OCI-LY7 (cell line): ENCODE data around the gene MYMK. TPM values are rescaled to one million over a fixed set of nuclear protein-coding genes. Genes with fewer than 3 reads are reported as not detected.

ENCODE experiments used
- BruUV-seq: library from RNA; stranded (reverse); fragments of 400-500 nt; replicated peaks from 2 replicates; lab custom pipeline; 2021; lab: Mats Ljungman, UMichigan
- CTCF ChIA-PET: fragments of 300-600 bp; sonication (Branson Sonifier 250); formaldehyde crosslinking; loops from one replicate; lab custom pipeline; 2022; ENCODE audit warnings: antibody characterized with exemption; ENCODE audit not compliant: unreplicated experiment; lab: Charles Lee
- POLR2A ChIA-PET: fragments of 300-600 bp; sonication (Branson Sonifier 250); formaldehyde crosslinking; loops from one replicate; lab custom pipeline; 2022; ENCODE audit warnings: antibody characterized with exemption; lab: Charles Lee
- DNase-seq: peaks from one replicate; pipeline ENCODE4 v3.0.0-alpha.2; 2015; ENCODE audit warnings: low spot score
- H2AFZ ChIP-seq: fragments of 200-600 bp; sonication (generic), shearing (Covaris generic); 2 replicates; pipeline ENCODE4 v1.6.1; 2014; ENCODE audit warnings: mild to moderate bottlenecking, antibody characterized with exemption, low read length, moderate library complexity
- H3K27ac ChIP-seq: fragments of 200-600 bp; sonication (generic); 2 replicates; pipeline ENCODE4 v1.5.1; 2014; ENCODE audit warnings: mixed run types, low read depth, mild to moderate bottlenecking, moderate library complexity, low read length, inconsistent platforms; ENCODE audit not compliant: poor library complexity, severe bottlenecking
- H3K36me3 ChIP-seq: fragments of 200-600 bp; sonication (generic); 2 replicates; pipeline ENCODE4 v1.6.1; 2014; ENCODE audit warnings: mild to moderate bottlenecking, antibody characterized with exemption, low read length, moderate library complexity, mixed read lengths; ENCODE audit not compliant: insufficient read depth
- H3K4me1 ChIP-seq: fragments of 200-600 bp; sonication (generic); 2 replicates; pipeline ENCODE4 v1.5.1; 2014; ENCODE audit warnings: mild to moderate bottlenecking, low read length; ENCODE audit not compliant: insufficient read depth, poor library complexity, severe bottlenecking
- H3K4me2 ChIP-seq: fragments of 200-600 bp; sonication (generic); 2 replicates; pipeline ENCODE4 v1.6.1; 2014; ENCODE audit warnings: mild to moderate bottlenecking, low read length
- H3K4me3 ChIP-seq: fragments of 200-600 bp; sonication (generic); 2 replicates; pipeline ENCODE4 v1.5.1; 2014; ENCODE audit warnings: mild to moderate bottlenecking, low read depth, low read length; ENCODE audit not compliant: poor library complexity, severe bottlenecking
- H3K79me2 ChIP-seq: fragments of 200-600 bp; sonication (generic); 2 replicates; pipeline ENCODE4 v1.6.1; 2016; ENCODE audit warnings: low read depth, mild to moderate bottlenecking, low read length, moderate library complexity, mixed read lengths; ENCODE audit not compliant: insufficient read depth
- H3K9me2 ChIP-seq: fragments of 200-600 bp; sonication (generic); 2 replicates; pipeline ENCODE4 v1.6.1; 2016; ENCODE audit warnings: mild to moderate bottlenecking, low read length, mixed read lengths; ENCODE audit not compliant: insufficient read depth
- H3K9me3 ChIP-seq: fragments of 200-600 bp; sonication (generic); 2 replicates; pipeline ENCODE4 v1.6.1; 2014; ENCODE audit warnings: mild to moderate bottlenecking, mixed run types, low read length, mixed read lengths
- H4K20me1 ChIP-seq: fragments of 200-600 bp; sonication (generic); 2 replicates; pipeline ENCODE4 v1.6.1; 2014; ENCODE audit warnings: mild to moderate bottlenecking, antibody characterized with exemption, low read length, moderate library complexity, mixed read lengths; ENCODE audit not compliant: insufficient read depth
- CTCF ChIP-seq: fragments of 200-600 bp; sonication (generic); conservative IDR thresholded peaks from 2 replicates; pipeline ENCODE4 v1.5.1; 2014; ENCODE audit warnings: mild to moderate bottlenecking, antibody characterized with exemption, low read length, moderate library complexity, mixed read lengths
- EZH2phosphoT487 ChIP-seq: fragments of 200-600 bp; sonication (generic); IDR thresholded peaks from 2 replicates; pipeline ENCODE4 v1.6.1; 2018; ENCODE audit warnings: low read depth, borderline replicate concordance, mild to moderate bottlenecking, mixed run types, antibody characterized with exemption, low read length, moderate library complexity, mixed read lengths
- intact Hi-C: fragments of 100-400 bp; cut with micrococcal nuclease; formaldehyde crosslinking; loops from one replicate; pipeline ENCODE4 v1.10.0; 2022; ENCODE audit not compliant: unreplicated experiment
- total RNA-seq, 2 experiments: library from RNA; depleted of rRNA in 1 of 2; stranded (reverse); fragments of >200 nt in 1 of 2; shearing (Covaris generic) in 1 of 2; gene quantifications; 2 replicates each; pipeline ENCODE4 v1.2.3, GENCODE V29; 2014 to 2022

MYMK gene
- total RNA-seq, 2 experiments from 2014 or later, result not detected

GRCh38 chr9:133470988-133471387, 53.8 kb downstream of the MYMK start:
- POLR2A ChIA-PET, result interaction anchor here (0.6 to 0.7 kb wide), 2 partner anchors 10 to 345 kb away, joined by 3 to 4 read pairs; no protein-coding TSS in a partner anchor
- intact Hi-C loops, result no loop called here
- Histone ChIP-seq H3K9me2 (no peaks in the 10 kb centered on the region), H3K79me2 (no peaks in the 10 kb centered on the region), H3K4me1 (no peaks in the 10 kb centered on the region), H3K27ac (no peak overlapping the region), H3K9me3 (no peaks in the 10 kb centered on the region), H3K4me2 (no peak overlapping the region), H2AFZ (no peak overlapping the region), H4K20me1 (no peaks in the 10 kb centered on the region), H3K36me3 (peaks cover 49% of the 10 kb centered on the region), H3K4me3 (no peak overlapping the region)
- no peak for TF ChIP-seq CTCF
- CTCF ChIA-PET, result no interaction called here
- no peak for DNase-seq
- TSS peak; percentile 57 for BruUV-seq

GRCh38 chr9:133470427-133470924, 54.3 kb downstream of the MYMK start:
- no peaks in the 10 kb centered on the region for H3K9me3 ChIP-seq
- H3K27ac ChIP-seq, result peak overlapping the region; percentile 1
- peaks cover 44% of the 10 kb centered on the region for H3K36me3 ChIP-seq
- TSS peak; percentile 39 for BruUV-seq
- TF ChIP-seq CTCF (0 out of 2 replicates have a peak, but pooled peaks have one; percentile 21), EZH2phosphoT487 (no peak)
- H3K4me3 ChIP-seq, result no peak overlapping the region
- no peaks in the 10 kb centered on the region for H3K79me2 ChIP-seq
- ChIA-PET POLR2A (no interaction called here), CTCF (no interaction called here)
- no peak overlapping the region for H3K4me2 ChIP-seq
- no peak for DNase-seq
- no peaks in the 10 kb centered on the region for H3K4me1 ChIP-seq
- intact Hi-C loops, result no loop called here
- no peaks in the 10 kb centered on the region for H3K9me2 ChIP-seq
- H4K20me1 ChIP-seq, result no peaks in the 10 kb centered on the region
- H2AFZ ChIP-seq, result no peak overlapping the region

GRCh38 chr9:133468777-133469421, 55.9 kb downstream of the MYMK start:
- H3K79me2 ChIP-seq, result no peaks in the 10 kb centered on the region
- H3K9me3 ChIP-seq, result no peaks in the 10 kb centered on the region
- no peak overlapping the region for H3K4me3 ChIP-seq
- peaks cover 28% of the 10 kb centered on the region for H3K36me3 ChIP-seq
- no peak for DNase-seq
- H2AFZ ChIP-seq, result no peak overlapping the region
- intact Hi-C loops, result no loop called here
- no peak overlapping the region for H3K4me2 ChIP-seq
- ChIA-PET CTCF (interaction anchor here (0.5 kb wide), 1 partner anchor 15 kb away, joined by 3 read pairs; no protein-coding TSS in a partner anchor), POLR2A (interaction anchor here (0.6 kb wide), 1 partner anchor 13 kb away, joined by 3 read pairs; no protein-coding TSS in a partner anchor)
- no TSS peak for BruUV-seq
- no peaks in the 10 kb centered on the region for H4K20me1 ChIP-seq
- H3K27ac ChIP-seq, result no peak overlapping the region
- no peak for TF ChIP-seq CTCF
- no peak for TF ChIP-seq EZH2phosphoT487
- no peaks in the 10 kb centered on the region for H3K9me2 ChIP-seq
- H3K4me1 ChIP-seq, result no peaks in the 10 kb centered on the region
